Measurements from ENCODE around the gene MKLN1.
A peak's percentile ranks its signal among the peaks of the same experiment; 100 is the strongest.
"Not testable (repeated sequence)": the region's sequence is repeated elsewhere in the genome, so short reads cannot be mapped to it uniquely, and the experiment has no call there.

Gene MKLN1

GRCh38 chr7:131504157-131504899 lies 176.7 kb downstream of the MKLN1 start:
- DNase-seq, result no peak

GRCh38 chr7:131505037-131505620 lies 177.5 kb downstream of the MKLN1 start:
- not testable (repeated sequence) for DNase-seq

GRCh38 chr7:131505636-131506557 lies 178.2 kb downstream of the MKLN1 start:
- no peak for DNase-seq

- peak; percentile 7 for DNase-seq
Measured at GRCh38 chr7:131506597-131506996, 178.9 kb downstream of the MKLN1 start.

- DNase-seq, result peak; percentile 72
Measured at GRCh38 chr7:131507592-131508331, 180.1 kb downstream of the MKLN1 start.

GRCh38 chr7:131508754-131509486 lies 181.2 kb downstream of the MKLN1 start:
- no peak for DNase-seq

GRCh38 chr7:131509781-131510180 lies 182.1 kb downstream of the MKLN1 start:
- no peak for DNase-seq

GRCh38 chr7:131511071-131511470 lies 183.4 kb downstream of the MKLN1 start:
- DNase-seq, result no peak

- no peak for DNase-seq
Measured at GRCh38 chr7:131511774-131512535, 184.3 kb downstream of the MKLN1 start.

- DNase-seq, result peak; percentile 76
Measured at GRCh38 chr7:131513245-131514061, 185.8 kb downstream of the MKLN1 start.

- DNase-seq, result not testable (repeated sequence)
Measured at GRCh38 chr7:131515471-131515870, 187.8 kb downstream of the MKLN1 start.

GRCh38 chr7:131517218-131517923 lies 189.7 kb downstream of the MKLN1 start:
- no peak for DNase-seq

GRCh38 chr7:131518626-131519025 lies 190.9 kb downstream of the MKLN1 start:
- DNase-seq, result no peak

- DNase-seq, result no peak
Measured at GRCh38 chr7:131521651-131522163, 194.0 kb downstream of the MKLN1 start.

GRCh38 chr7:131522325-131522930 lies 194.8 kb downstream of the MKLN1 start:
- no peak for DNase-seq

- DNase-seq, result no peak
Measured at GRCh38 chr7:131524115-131524514, 196.4 kb downstream of the MKLN1 start.

GRCh38 chr7:131524703-131525102 lies 197.0 kb downstream of the MKLN1 start:
- no peak for DNase-seq

- no peak for DNase-seq
Measured at GRCh38 chr7:131525820-131526219, 198.1 kb downstream of the MKLN1 start.

- no peak for DNase-seq
Measured at GRCh38 chr7:131527456-131527855, 199.8 kb downstream of the MKLN1 start.
